ENCODE data around the gene POLG. TPM values are rescaled to one million over a fixed set of nuclear protein-coding genes. Genes with fewer than 3 reads are reported as not detected.

POLG gene
- total RNA-seq, 1 donor from 2014 or later: 144 TPM

- peaks cover 11% of the 10 kb centered on the region for H3K4me1 Mint-ChIP-seq
- ChIA-PET CTCF (interaction anchor here (0.9 to 5.9 kb wide), 37 partner anchors 8 to 202 kb away, joined by 3 to 99 read pairs (median 5); partner anchors contain the start of gene POLG), POLR2A (interaction anchor here (0.6 to 1.7 kb wide), 2 partner anchors 24 to 72 kb away, joined by 3 to 13 read pairs; partner anchors contain the start of gene POLG)
- H3K4me3 Mint-ChIP-seq: peak overlapping the region; percentile 86
- peak; percentile 95 for ATAC-seq (ENCODE audit: low read depth)
- peaks cover 56% of the 10 kb centered on the region for H3K27me3 Mint-ChIP-seq
- no peaks in the 10 kb centered on the region for H3K36me3 Mint-ChIP-seq (ENCODE audit: low read depth)
- intact Hi-C loops (cut with micrococcal nuclease): loop anchor here (1.0 kb wide), 5 partner anchors 24 to 197 kb away; no protein-coding TSS in a partner anchor
- no peaks in the 10 kb centered on the region for H3K9me3 Mint-ChIP-seq
- no peak overlapping the region for H3K27ac Mint-ChIP-seq
- DNase-seq: peak; percentile 82
- TF ChIP-seq CTCF (IDR thresholded peaks at IDR 0.05): peak; percentile 73
Observed at GRCh38 chr15:89358755-89359439, 24.3 kb upstream of the POLG start.

- ChIA-PET POLR2A (interaction anchor here (0.6 to 1.7 kb wide), 2 partner anchors 24 to 72 kb away, joined by 3 to 13 read pairs; partner anchors contain the start of gene POLG), CTCF (interaction anchor here (0.9 to 5.9 kb wide), 35 partner anchors 8 to 202 kb away, joined by 3 to 99 read pairs (median 5); partner anchors contain the start of gene POLG)
- ATAC-seq (ENCODE audit: low read depth) (no peak), DNase-seq (no peak)
- peaks cover 11% of the 10 kb centered on the region for H3K4me1 Mint-ChIP-seq
- peaks cover 51% of the 10 kb centered on the region for H3K27me3 Mint-ChIP-seq
- peak overlapping the region; percentile 86 for H3K4me3 Mint-ChIP-seq
- no peak overlapping the region for H3K27ac Mint-ChIP-seq
- TF ChIP-seq CTCF (IDR thresholded peaks at IDR 0.05): no peak
- no peaks in the 10 kb centered on the region for H3K9me3 Mint-ChIP-seq
- no peaks in the 10 kb centered on the region for H3K36me3 Mint-ChIP-seq (ENCODE audit: low read depth)
- intact Hi-C loops (cut with micrococcal nuclease): loop anchor here (1.0 kb wide), 5 partner anchors 23 to 198 kb away; no protein-coding TSS in a partner anchor
Observed at GRCh38 chr15:89358435-89358754, 23.8 kb upstream of the POLG start.

GRCh38 chr15:89356634-89357298 lies 22.1 kb upstream of the POLG start:
- no peak for ATAC-seq (ENCODE audit: low read depth)
- ChIA-PET CTCF (interaction anchor here (0.8 to 5.9 kb wide), 4 partner anchors 11 to 115 kb away, joined by 3 to 99 read pairs (median 36); no protein-coding TSS in a partner anchor), POLR2A (no interaction called here)
- Mint-ChIP-seq H3K27ac (no peak overlapping the region), H3K27me3 (peaks cover 51% of the 10 kb centered on the region), H3K4me3 (no peak overlapping the region), H3K4me1 (peaks cover 9% of the 10 kb centered on the region), H3K36me3 (ENCODE audit: low read depth) (no peaks in the 10 kb centered on the region), H3K9me3 (no peaks in the 10 kb centered on the region)
- no peak for TF ChIP-seq CTCF (IDR thresholded peaks at IDR 0.05)
- intact Hi-C loops (cut with micrococcal nuclease): no loop called here
- no peak for DNase-seq

GRCh38 chr15:89353991-89354390 lies 19.4 kb upstream of the POLG start:
- intact Hi-C loops (cut with micrococcal nuclease): no loop called here
- no peak for ATAC-seq (ENCODE audit: low read depth)
- DNase-seq: no peak
- H3K27ac Mint-ChIP-seq: no peak overlapping the region
- no peak for TF ChIP-seq CTCF (IDR thresholded peaks at IDR 0.05)
- no peaks in the 10 kb centered on the region for H3K36me3 Mint-ChIP-seq (ENCODE audit: low read depth)
- H3K4me3 Mint-ChIP-seq: no peak overlapping the region
- peaks cover 41% of the 10 kb centered on the region for H3K27me3 Mint-ChIP-seq
- ChIA-PET CTCF (interaction anchor here (1.8 kb wide), 1 partner anchor 118 kb away, joined by 6 read pairs; no protein-coding TSS in a partner anchor), POLR2A (no interaction called here)
- no peaks in the 10 kb centered on the region for H3K9me3 Mint-ChIP-seq
- peaks cover 6% of the 10 kb centered on the region for H3K4me1 Mint-ChIP-seq

- Mint-ChIP-seq H3K4me3 (no peak overlapping the region), H3K4me1 (no peaks in the 10 kb centered on the region), H3K36me3 (ENCODE audit: low read depth) (no peaks in the 10 kb centered on the region), H3K9me3 (no peaks in the 10 kb centered on the region), H3K27me3 (peaks cover 40% of the 10 kb centered on the region), H3K27ac (no peak overlapping the region)
- ATAC-seq (ENCODE audit: low read depth) (no peak), DNase-seq (no peak)
- CTCF ChIA-PET: no interaction called here
- TF ChIP-seq CTCF (IDR thresholded peaks at IDR 0.05): no peak
- intact Hi-C loops (cut with micrococcal nuclease): no loop called here
- POLR2A ChIA-PET: no interaction called here
Observed at GRCh38 chr15:89352476-89352875, 17.9 kb upstream of the POLG start.
